Colonic mucosa (tissue), 4 donors: ENCODE results near the gene YWHAQ. TPM values are rescaled to one million over a fixed set of nuclear protein-coding genes. Genes with fewer than 3 reads are reported as not detected.
"Not testable (repeated sequence)": the region's sequence is repeated elsewhere in the genome, so short reads cannot be mapped to it uniquely, and the experiment has no call there.

ENCODE experiments used
- DNase-seq: peaks from one replicate; pipeline ENCODE4 v3.0.0-alpha.2; 2020
- H3K27ac ChIP-seq: fragments of 200-600 bp; one replicate; pipeline ENCODE4 v1.8.0; 2021
- H3K27me3 ChIP-seq: fragments of 200-600 bp; one replicate; pipeline ENCODE4 v1.8.0; 2021
- H3K36me3 ChIP-seq: fragments of 200-600 bp; one replicate; pipeline ENCODE4 v1.8.0; 2021
- H3K4me1 ChIP-seq: fragments of 200-600 bp; one replicate; pipeline ENCODE4 v1.8.0; 2021; ENCODE audit warnings: mild to moderate bottlenecking
- H3K4me3 ChIP-seq: fragments of 200-600 bp; one replicate; pipeline ENCODE4 v1.8.0; 2021
- H3K9ac ChIP-seq, 2 donors: one replicate each; pipeline ENCODE4 v1.7.0; 2013; ENCODE audit warnings: control low read depth in 2 of 2, low read depth in 2 of 2, low read length in 2 of 2
- H3K9me3 ChIP-seq: fragments of 200-600 bp; one replicate; pipeline ENCODE4 v1.8.0; 2021
- CTCF ChIP-seq: fragments of 200-600 bp; IDR thresholded peaks from one replicate; pipeline ENCODE4 v1.8.0; 2022; ENCODE audit warnings: antibody characterized with exemption, mild to moderate bottlenecking
- intact Hi-C: fragments of 100-400 bp; cut with DNase I; formaldehyde crosslinking; loops from one replicate; pipeline ENCODE4 v1.14.1; 2022
- total RNA-seq, 2 donors: library from RNA; stranded (reverse); fragmentation: NEBNext Ultra II Directional in 1 of 2; extraction: Animal tissue kit (Norgen Biotek cat#: 25700) in 1 of 2; gene quantifications; one replicate each; pipeline ENCODE4 v1.2.1, GENCODE V29; 2021
- donor health status: healthy.
- donor health status: DM: no; HTN: no; CAD: no.
- donor health status: DM: no; HTN: no; CAD: no.

The YWHAQ gene
- total RNA-seq, 2 donors from 2014 or later = 246 to 299 TPM

- intact Hi-C loops = no loop called here
- Histone ChIP-seq H3K27me3 (no peaks in the 10 kb centered on the region), H3K9me3 (no peaks in the 10 kb centered on the region), H3K4me1 (no peaks in the 10 kb centered on the region), H3K27ac (no peak overlapping the region), H3K9ac (no peak overlapping the region), H3K4me3 (no peak overlapping the region), H3K36me3 (no peaks in the 10 kb centered on the region)
- no peak for DNase-seq
- TF ChIP-seq CTCF = no peak
Observed at GRCh38 chr2:9618410-9618809, 12.4 kb downstream of the YWHAQ start.

DNA sequence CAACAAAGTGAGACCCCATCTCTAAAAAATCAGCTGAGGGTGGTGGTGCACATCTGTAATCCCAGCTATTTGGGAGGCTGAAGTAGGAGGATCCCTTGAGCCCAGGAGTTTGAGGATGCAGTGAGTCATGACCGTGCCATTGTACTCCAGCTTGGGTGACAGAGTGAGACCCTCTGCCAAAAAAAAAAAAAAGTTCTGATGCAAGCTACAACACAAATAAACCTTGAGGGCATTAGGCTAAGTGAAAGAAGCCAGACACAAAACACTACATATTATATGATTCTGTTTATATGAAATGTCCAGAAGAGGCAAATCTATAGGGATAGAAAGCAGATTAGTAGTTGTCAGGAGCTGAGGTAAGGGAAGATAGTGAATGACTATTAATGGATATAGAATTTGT is 13.0 kb downstream of the YWHAQ start:
- no peaks in the 10 kb centered on the region for H3K9me3 ChIP-seq
- intact Hi-C loops = no loop called here
- DNase-seq = no peak
- H3K36me3 ChIP-seq = no peaks in the 10 kb centered on the region
- H3K4me1 ChIP-seq = no peaks in the 10 kb centered on the region
- H3K27ac ChIP-seq = no peak overlapping the region
- no peak overlapping the region for H3K4me3 ChIP-seq
- TF ChIP-seq CTCF = no peak
- no peaks in the 10 kb centered on the region for H3K27me3 ChIP-seq
- H3K9ac ChIP-seq = no peak overlapping the region

- Histone ChIP-seq H3K27ac (no peak overlapping the region), H3K36me3 (no peaks in the 10 kb centered on the region), H3K9ac (no peak overlapping the region), H3K4me3 (no peak overlapping the region), H3K4me1 (no peaks in the 10 kb centered on the region), H3K27me3 (no peaks in the 10 kb centered on the region), H3K9me3 (no peaks in the 10 kb centered on the region)
- intact Hi-C loops = no loop called here
- TF ChIP-seq CTCF = no peak
- no peak for DNase-seq
Observed at GRCh38 chr2:9617296-9617695, 13.5 kb downstream of the YWHAQ start.

- intact Hi-C loops = no loop called here
- Histone ChIP-seq H3K4me3 (no peak overlapping the region), H3K36me3 (no peaks in the 10 kb centered on the region), H3K9ac (no peak overlapping the region), H3K27me3 (no peaks in the 10 kb centered on the region), H3K4me1 (peaks cover 4% of the 10 kb centered on the region), H3K9me3 (no peaks in the 10 kb centered on the region), H3K27ac (no peak overlapping the region)
- no peak for TF ChIP-seq CTCF
- DNase-seq = no peak
Observed at GRCh38 chr2:9614562-9614961, 16.2 kb downstream of the YWHAQ start.

DNA sequence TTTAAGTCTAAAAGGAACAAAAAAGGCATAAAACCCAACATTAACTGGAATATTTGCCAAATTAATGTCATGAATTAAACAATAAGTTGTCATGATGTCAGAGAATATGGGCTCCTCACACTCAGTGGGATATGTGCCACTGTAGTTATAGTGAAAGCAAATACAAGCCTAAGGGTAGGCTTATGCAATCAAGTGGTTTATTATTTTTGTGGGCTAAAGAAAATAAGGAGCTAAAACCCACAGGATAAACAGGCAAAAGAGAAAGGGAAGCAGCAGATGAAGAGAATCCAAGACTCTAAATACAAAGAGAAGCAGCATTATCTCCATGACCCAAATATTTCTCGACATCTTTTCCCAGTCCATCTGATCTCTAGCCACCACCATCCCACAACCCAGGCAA is 17.5 kb downstream of the YWHAQ start:
- H3K4me3 ChIP-seq = no peak overlapping the region
- TF ChIP-seq CTCF = no peak

GRCh38 chr2:9611549-9611912 is 19.3 kb downstream of the YWHAQ start:
- DNase-seq, H3K27me3 ChIP-seq, intact Hi-C loops, H3K9me3 ChIP-seq, H3K36me3 ChIP-seq, H3K27ac ChIP-seq, H3K4me1 ChIP-seq, H3K4me3 ChIP-seq, H3K9ac ChIP-seq: not testable (repeated sequence)

More for the DNA sequence above, 17.5 kb downstream of the YWHAQ start:
- Histone ChIP-seq H3K27ac (no peak overlapping the region), H3K27me3 (no peaks in the 10 kb centered on the region), H3K9ac (no peak overlapping the region), H3K36me3 (no peaks in the 10 kb centered on the region), H3K4me1 (peaks cover 7% of the 10 kb centered on the region), H3K9me3 (no peaks in the 10 kb centered on the region)
- DNase-seq = no peak
- intact Hi-C loops = no loop called here
